Measurements from ENCODE around the gene RERE. TPM values are rescaled to one million over a fixed set of nuclear protein-coding genes. Genes with fewer than 3 reads are reported as not detected.

RERE gene
- total RNA-seq, 1 donor from 2014 or later = 76.8 TPM

DNA sequence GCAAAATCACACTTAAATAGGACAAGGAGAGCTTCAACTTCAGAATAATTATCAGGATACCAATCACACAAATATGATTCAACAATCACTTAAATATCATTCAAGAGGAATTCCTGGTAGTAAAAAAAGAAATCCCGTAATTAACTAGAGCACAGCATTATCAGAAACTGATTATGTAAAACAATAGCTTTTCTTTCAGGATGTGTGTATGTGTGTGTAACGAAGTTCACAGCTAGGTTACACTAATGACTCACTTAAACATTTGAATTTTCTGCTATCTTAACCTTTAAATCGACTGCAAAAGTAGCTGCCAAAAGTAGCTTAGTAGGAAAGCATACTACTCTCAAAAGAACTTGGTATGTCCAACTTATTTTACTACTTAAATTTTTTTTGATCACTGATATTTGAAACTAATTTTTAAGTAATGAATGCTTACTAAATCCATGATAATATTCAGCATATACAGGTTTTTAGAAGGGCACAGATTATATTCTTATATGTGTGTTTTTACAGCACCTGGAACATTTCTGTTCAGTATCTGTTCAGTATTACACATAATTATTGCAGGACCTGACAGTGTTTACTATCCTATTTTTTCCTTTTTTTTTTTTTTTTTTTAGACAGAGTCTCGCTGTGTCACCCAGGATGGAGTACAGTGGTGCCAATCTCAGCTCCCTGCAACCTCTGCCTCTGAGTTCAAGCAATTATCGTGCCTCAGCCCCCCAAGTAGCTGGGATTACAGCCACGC is 4.2 kb downstream of the RERE start:
- H3K4me1 Mint-ChIP-seq (ENCODE audit: unreplicated experiment) = peaks cover 44% of the 10 kb centered on the region
- H3K36me3 Mint-ChIP-seq (ENCODE audit: unreplicated experiment) = no peaks in the 10 kb centered on the region
- TF ChIP-seq, protein P1, sequence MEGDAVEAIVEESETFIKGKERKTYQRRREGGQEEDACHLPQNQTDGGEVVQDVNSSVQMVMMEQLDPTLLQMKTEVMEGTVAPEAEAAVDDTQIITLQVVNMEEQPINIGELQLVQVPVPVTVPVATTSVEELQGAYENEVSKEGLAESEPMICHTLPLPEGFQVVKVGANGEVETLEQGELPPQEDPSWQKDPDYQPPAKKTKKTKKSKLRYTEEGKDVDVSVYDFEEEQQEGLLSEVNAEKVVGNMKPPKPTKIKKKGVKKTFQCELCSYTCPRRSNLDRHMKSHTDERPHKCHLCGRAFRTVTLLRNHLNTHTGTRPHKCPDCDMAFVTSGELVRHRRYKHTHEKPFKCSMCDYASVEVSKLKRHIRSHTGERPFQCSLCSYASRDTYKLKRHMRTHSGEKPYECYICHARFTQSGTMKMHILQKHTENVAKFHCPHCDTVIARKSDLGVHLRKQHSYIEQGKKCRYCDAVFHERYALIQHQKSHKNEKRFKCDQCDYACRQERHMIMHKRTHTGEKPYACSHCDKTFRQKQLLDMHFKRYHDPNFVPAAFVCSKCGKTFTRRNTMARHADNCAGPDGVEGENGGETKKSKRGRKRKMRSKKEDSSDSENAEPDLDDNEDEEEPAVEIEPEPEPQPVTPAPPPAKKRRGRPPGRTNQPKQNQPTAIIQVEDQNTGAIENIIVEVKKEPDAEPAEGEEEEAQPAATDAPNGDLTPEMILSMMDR (IDR thresholded peaks at IDR 0.05) = no peak
- DNase-seq (ENCODE audit: extremely low spot score, unreplicated experiment) = no peak
- H3K4me3 Mint-ChIP-seq (ENCODE audit: unreplicated experiment) = no peak overlapping the region
- H3K27me3 Mint-ChIP-seq (ENCODE audit: unreplicated experiment) = no peaks in the 10 kb centered on the region
- H3K27ac Mint-ChIP-seq (ENCODE audit: unreplicated experiment) = no peak overlapping the region
- no peaks in the 10 kb centered on the region for H3K9me3 Mint-ChIP-seq (ENCODE audit: unreplicated experiment)

DNA sequence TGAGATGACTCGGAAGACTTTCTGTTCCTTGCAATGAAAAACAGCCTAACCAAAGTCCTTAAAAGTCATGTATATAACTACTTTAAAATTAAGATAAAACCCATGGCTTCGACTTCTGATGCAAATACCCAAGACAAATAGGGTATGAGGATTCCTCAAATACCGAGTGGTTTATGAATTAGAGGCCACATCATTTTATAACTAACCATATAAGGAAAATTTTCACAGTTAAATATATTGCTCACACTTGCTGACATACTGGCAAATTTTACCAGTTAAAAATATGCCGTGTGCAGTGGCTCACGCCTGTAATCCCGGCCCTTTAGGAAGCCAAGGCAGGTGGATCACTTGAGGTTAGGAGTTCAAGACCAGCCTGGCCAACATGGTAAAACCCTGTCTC is 5.4 kb downstream of the RERE start:
- Mint-ChIP-seq H3K4me3 (ENCODE audit: unreplicated experiment) (no peak overlapping the region), H3K27me3 (ENCODE audit: unreplicated experiment) (no peaks in the 10 kb centered on the region), H3K27ac (ENCODE audit: unreplicated experiment) (no peak overlapping the region), H3K9me3 (ENCODE audit: unreplicated experiment) (no peaks in the 10 kb centered on the region), H3K4me1 (ENCODE audit: unreplicated experiment) (peaks cover 45% of the 10 kb centered on the region), H3K36me3 (ENCODE audit: unreplicated experiment) (no peaks in the 10 kb centered on the region)
- no peak for DNase-seq (ENCODE audit: extremely low spot score, unreplicated experiment)
- TF ChIP-seq, protein P1 (IDR thresholded peaks at IDR 0.05) = no peak

DNA sequence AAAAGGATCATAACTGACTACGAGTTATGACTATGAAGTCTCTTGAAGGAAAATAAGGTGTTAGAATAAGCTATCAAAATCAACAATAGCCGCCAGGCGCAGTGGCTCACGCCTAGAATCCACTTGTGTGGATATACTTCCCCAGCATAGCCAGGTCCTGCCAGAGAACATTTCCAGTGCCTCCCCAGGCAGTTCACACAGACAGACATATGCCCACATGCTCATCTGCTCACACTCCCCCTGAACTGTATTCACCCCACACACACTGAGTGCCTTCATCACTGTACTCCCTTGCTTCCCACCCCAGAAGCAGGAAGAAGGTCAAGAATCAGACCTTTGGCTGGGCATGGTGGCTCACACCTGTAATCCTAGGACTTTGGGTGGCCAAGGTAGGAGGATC is 6.5 kb downstream of the RERE start:
- TF ChIP-seq, protein P1 (IDR thresholded peaks at IDR 0.05) = no peak
- DNase-seq (ENCODE audit: extremely low spot score, unreplicated experiment) = no peak
- no peak overlapping the region for H3K4me3 Mint-ChIP-seq (ENCODE audit: unreplicated experiment)
- H3K9me3 Mint-ChIP-seq (ENCODE audit: unreplicated experiment) = no peaks in the 10 kb centered on the region
- no peaks in the 10 kb centered on the region for H3K36me3 Mint-ChIP-seq (ENCODE audit: unreplicated experiment)
- H3K27me3 Mint-ChIP-seq (ENCODE audit: unreplicated experiment) = no peaks in the 10 kb centered on the region
- peaks cover 37% of the 10 kb centered on the region for H3K4me1 Mint-ChIP-seq (ENCODE audit: unreplicated experiment)
- no peak overlapping the region for H3K27ac Mint-ChIP-seq (ENCODE audit: unreplicated experiment)

DNA sequence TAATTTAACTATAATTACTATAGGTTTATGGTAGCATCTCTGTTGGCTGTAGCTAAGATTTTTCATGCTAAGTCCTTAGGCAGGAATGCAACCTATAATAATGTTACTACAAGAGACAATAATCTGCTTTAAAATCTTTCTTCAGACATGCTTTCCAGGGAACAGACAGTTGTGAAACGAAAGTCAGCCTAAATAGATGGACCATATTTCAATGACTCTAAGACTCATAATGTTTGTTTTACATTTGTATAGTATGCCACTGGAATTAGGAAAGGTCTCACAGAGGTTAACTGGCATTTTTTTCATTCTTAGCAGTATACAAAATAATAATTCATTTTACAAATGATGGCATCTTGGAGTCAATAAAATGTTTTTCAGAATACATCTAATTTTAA is 8.1 kb downstream of the RERE start:
- DNase-seq (ENCODE audit: extremely low spot score, unreplicated experiment) = no peak
- H3K4me1 Mint-ChIP-seq (ENCODE audit: unreplicated experiment) = peaks cover 21% of the 10 kb centered on the region
- TF ChIP-seq, protein P1 (IDR thresholded peaks at IDR 0.05) = no peak
- H3K27ac Mint-ChIP-seq (ENCODE audit: unreplicated experiment) = no peak overlapping the region
- no peaks in the 10 kb centered on the region for H3K36me3 Mint-ChIP-seq (ENCODE audit: unreplicated experiment)
- H3K9me3 Mint-ChIP-seq (ENCODE audit: unreplicated experiment) = no peaks in the 10 kb centered on the region
- H3K27me3 Mint-ChIP-seq (ENCODE audit: unreplicated experiment) = no peaks in the 10 kb centered on the region
- H3K4me3 Mint-ChIP-seq (ENCODE audit: unreplicated experiment) = no peak overlapping the region

DNA sequence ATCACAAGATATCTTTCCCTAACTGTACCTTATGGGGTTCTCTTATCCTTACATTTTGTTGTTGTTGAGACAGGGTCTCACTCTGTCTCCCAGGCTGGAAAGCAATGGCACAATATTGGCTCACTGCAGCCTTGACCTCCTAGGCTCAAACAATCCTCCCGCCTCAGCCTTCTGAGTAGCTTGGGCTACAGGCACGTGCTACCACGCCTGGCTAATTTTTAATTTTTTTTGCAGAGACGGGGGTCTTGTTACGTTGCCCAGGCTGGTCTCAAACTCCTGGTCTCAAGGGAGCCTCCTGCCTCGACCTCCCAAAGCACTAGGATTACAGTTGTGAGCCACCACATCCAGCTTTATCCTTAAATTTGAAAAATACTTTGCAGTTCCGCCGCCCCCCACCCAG is 10.4 kb downstream of the RERE start:
- Mint-ChIP-seq H3K27me3 (ENCODE audit: unreplicated experiment) (no peaks in the 10 kb centered on the region), H3K9me3 (ENCODE audit: unreplicated experiment) (no peaks in the 10 kb centered on the region), H3K36me3 (ENCODE audit: unreplicated experiment) (no peaks in the 10 kb centered on the region), H3K27ac (ENCODE audit: unreplicated experiment) (no peak overlapping the region), H3K4me3 (ENCODE audit: unreplicated experiment) (no peak overlapping the region), H3K4me1 (ENCODE audit: unreplicated experiment) (peaks cover 8% of the 10 kb centered on the region)
- peak; percentile 53 for DNase-seq (ENCODE audit: extremely low spot score, unreplicated experiment)
- TF ChIP-seq, protein P1 (IDR thresholded peaks at IDR 0.05) = no peak
